Measurements from ENCODE around the gene RCC1. TPM values are rescaled to one million over a fixed set of nuclear protein-coding genes. Genes with fewer than 3 reads are reported as not detected.
"Not testable (repeated sequence)": the region's sequence is repeated elsewhere in the genome, so short reads cannot be mapped to it uniquely, and the experiment has no call there.

Gene RCC1
- total RNA-seq, 2 experiments from 2014 or later, result 8.5 to 9.9 TPM

DNA sequence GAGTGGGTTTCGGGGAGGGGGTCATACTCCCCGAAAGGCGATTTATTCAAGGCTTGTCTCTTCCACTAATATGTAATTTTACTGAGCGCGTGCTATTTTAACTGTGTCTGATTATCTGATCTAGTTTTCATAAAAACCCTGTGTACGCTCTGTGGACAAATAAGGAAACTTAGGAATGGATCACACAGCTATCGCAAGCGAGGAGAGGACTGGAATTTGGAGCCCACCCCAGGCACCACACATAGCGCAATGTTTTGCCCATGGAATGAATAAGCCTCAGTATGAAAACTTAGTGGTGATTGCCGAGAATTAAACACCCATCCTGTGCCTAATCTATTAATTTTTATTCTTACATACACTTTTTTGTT, 76.4 kb downstream of the RCC1 start:
- Histone ChIP-seq H3K4me3 (ENCODE audit: low read length) (peak overlapping the region; percentile 93), H3K27me3 (ENCODE audit: control insufficient read depth in 1 of 2, insufficient read depth in 2 of 2, low read length in 2 of 2) (no peaks in the 10 kb centered on the region), H3K9me3 (ENCODE audit: control insufficient read depth in 1 of 2, insufficient read depth in 1 of 2, low read length in 2 of 2) (no peaks in the 10 kb centered on the region), H3K27ac (ENCODE audit: low read depth in 1 of 2, low read length in 2 of 2) (peak overlapping the region; percentile 70 to 83), H3K36me3 (ENCODE audit: insufficient read depth, low read length) (peaks cover 33% of the 10 kb centered on the region), H3K4me1 (ENCODE audit: insufficient read depth, low read length) (peaks cover 39% of the 10 kb centered on the region)
- peak overlapping the region; percentile 81 for H3K27ac Mint-ChIP-seq
- ATAC-seq (ENCODE audit: poor library complexity) (no peak), DNase-seq (no peak)
- TF ChIP-seq, protein P1, sequence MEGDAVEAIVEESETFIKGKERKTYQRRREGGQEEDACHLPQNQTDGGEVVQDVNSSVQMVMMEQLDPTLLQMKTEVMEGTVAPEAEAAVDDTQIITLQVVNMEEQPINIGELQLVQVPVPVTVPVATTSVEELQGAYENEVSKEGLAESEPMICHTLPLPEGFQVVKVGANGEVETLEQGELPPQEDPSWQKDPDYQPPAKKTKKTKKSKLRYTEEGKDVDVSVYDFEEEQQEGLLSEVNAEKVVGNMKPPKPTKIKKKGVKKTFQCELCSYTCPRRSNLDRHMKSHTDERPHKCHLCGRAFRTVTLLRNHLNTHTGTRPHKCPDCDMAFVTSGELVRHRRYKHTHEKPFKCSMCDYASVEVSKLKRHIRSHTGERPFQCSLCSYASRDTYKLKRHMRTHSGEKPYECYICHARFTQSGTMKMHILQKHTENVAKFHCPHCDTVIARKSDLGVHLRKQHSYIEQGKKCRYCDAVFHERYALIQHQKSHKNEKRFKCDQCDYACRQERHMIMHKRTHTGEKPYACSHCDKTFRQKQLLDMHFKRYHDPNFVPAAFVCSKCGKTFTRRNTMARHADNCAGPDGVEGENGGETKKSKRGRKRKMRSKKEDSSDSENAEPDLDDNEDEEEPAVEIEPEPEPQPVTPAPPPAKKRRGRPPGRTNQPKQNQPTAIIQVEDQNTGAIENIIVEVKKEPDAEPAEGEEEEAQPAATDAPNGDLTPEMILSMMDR (IDR thresholded peaks at IDR 0.05), result no peak
- intact Hi-C loops (cut with DNase I, micrococcal nuclease), result loop anchor here in 1 of 2 experiments (1.0 to 10.0 kb wide), 3 partner anchors 61 to 337 kb away; partner anchors contain the start of genes GMEB1 and TAF12
- H3K36me3 Mint-ChIP-seq (ENCODE audit: low read depth), result peaks cover 46% of the 10 kb centered on the region
- no peaks in the 10 kb centered on the region for H3K27me3 Mint-ChIP-seq
- H3K9me3 Mint-ChIP-seq, result no peaks in the 10 kb centered on the region
- POLR2A ChIA-PET, result interaction anchor here (0.7 to 5.6 kb wide), 46 partner anchors 9 to 1348 kb away, joined by 3 to 138 read pairs (median 6); partner anchors contain the start of genes ATP5IF1, EPB41, FAM76A and GMEB1
- H3K4me1 Mint-ChIP-seq (ENCODE audit: low read depth), result peaks cover 48% of the 10 kb centered on the region
- CTCF ChIA-PET, result interaction anchor here (0.7 to 2.7 kb wide), 11 partner anchors 9 to 345 kb away, joined by 3 to 19 read pairs (median 7); partner anchors contain the start of genes TRNAU1AP and YTHDF2
- peak overlapping the region; percentile 94 for H3K4me3 Mint-ChIP-seq

DNA sequence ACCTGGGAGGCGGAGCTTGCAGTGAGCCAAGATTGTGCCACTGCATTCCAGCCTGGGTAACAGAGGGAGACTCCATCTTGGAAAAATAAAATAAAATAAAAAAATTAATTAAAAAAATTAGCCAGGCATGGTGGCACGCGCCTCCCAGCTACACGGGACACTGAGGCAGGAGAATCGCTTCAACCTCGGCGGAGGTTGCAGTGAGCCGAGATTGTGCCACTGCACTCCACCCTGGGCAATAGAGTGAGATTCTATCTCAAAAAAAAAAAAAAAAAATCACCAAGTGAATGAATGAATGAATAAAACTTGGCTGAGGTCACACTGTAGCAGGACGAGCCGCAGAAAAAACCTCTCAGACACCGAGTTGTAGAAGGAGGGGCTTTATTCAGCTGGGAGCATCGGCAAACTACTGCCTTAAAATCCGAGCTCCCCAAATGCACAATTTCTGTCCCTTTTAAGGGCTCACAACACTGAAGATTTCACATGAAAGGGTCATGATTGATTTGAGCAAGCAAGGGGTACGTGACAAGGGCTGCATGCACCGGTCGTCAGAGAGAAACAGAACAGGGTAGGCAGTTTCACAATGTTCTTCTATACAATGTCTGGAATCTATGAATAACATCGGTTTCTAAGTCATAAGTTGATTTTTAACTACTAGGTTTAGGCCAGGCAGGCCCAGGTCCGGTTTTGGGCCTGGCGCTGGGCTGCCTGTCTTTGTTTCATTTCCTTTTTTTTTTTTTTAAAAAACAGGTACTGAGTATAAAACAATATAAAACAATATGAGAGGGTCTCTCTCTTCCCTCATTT, 80.9 kb downstream of the RCC1 start:
- DNase-seq; H3K27ac ChIP-seq (ENCODE audit: low read depth in 1 of 2, low read length in 2 of 2); H3K9me3 Mint-ChIP-seq; H3K4me3 ChIP-seq (ENCODE audit: low read length); POLR2A ChIA-PET; H3K4me3 Mint-ChIP-seq; H3K36me3 Mint-ChIP-seq (ENCODE audit: low read depth); H3K27ac Mint-ChIP-seq; H3K27me3 Mint-ChIP-seq; H3K36me3 ChIP-seq (ENCODE audit: insufficient read depth, low read length); H3K27me3 ChIP-seq (ENCODE audit: control insufficient read depth in 1 of 2, insufficient read depth in 2 of 2, low read length in 2 of 2); ATAC-seq (ENCODE audit: poor library complexity); H3K9me3 ChIP-seq (ENCODE audit: control insufficient read depth in 1 of 2, insufficient read depth in 1 of 2, low read length in 2 of 2): not testable (repeated sequence)
- peaks cover 15% of the 10 kb centered on the region for H3K4me1 Mint-ChIP-seq (ENCODE audit: low read depth)
- intact Hi-C loops (cut with DNase I, micrococcal nuclease), result loop anchor here in 1 of 2 experiments (10.0 kb wide), 1 partner anchor 342 kb away; no protein-coding TSS in a partner anchor
- CTCF ChIA-PET, result interaction anchor here (0.6 kb wide), 1 partner anchor 826 kb away, joined by 4 read pairs; no protein-coding TSS in a partner anchor
- peaks cover 16% of the 10 kb centered on the region for H3K4me1 ChIP-seq (ENCODE audit: insufficient read depth, low read length)

Other genes with a start within 250 kb of the RCC1 start
- gene SESN2, start 246.5 kb upstream of the RCC1 start, total RNA-seq, result 1 to 10 TPM; 8.8 to 9.6 TPM
- 1 to 10 TPM; 1.9 to 4.8 TPM for gene MED18, start 177.0 kb upstream of the RCC1 start, total RNA-seq
- gene PHACTR4, start 136.3 kb upstream of the RCC1 start, total RNA-seq, result 10 to 100 TPM; 26.0 to 26.3 TPM
- gene TRNAU1AP, start 47.0 kb downstream of the RCC1 start, total RNA-seq, result 10 to 100 TPM; 21.4 to 24.2 TPM
- gene RAB42, start 86.2 kb downstream of the RCC1 start, total RNA-seq, result not detected
- 1 to 10 TPM; 7.0 to 8.0 TPM for gene TAF12, start 137.0 kb downstream of the RCC1 start, total RNA-seq
- not detected for gene RNU11, start 142.6 kb downstream of the RCC1 start, total RNA-seq
- 10 to 100 TPM in 1 of 2 experiments, 1 to 10 TPM in 1; 9.0 to 11.8 TPM for gene GMEB1, start 162.7 kb downstream of the RCC1 start, total RNA-seq
- 100 to 1,000 TPM in 1 of 2 experiments, 10 to 100 TPM in 1; 85.0 to 100 TPM for gene YTHDF2, start 230.9 kb downstream of the RCC1 start, total RNA-seq

All from CD4-positive, alpha-beta T cell (primary cell).